Measurements from ENCODE around the gene DGKH. TPM values are rescaled to one million over a fixed set of nuclear protein-coding genes. Genes with fewer than 3 reads are reported as not detected.

Gene DGKH
- 11.9 and 12.8 TPM in 2 replicates for total RNA-seq

DNA sequence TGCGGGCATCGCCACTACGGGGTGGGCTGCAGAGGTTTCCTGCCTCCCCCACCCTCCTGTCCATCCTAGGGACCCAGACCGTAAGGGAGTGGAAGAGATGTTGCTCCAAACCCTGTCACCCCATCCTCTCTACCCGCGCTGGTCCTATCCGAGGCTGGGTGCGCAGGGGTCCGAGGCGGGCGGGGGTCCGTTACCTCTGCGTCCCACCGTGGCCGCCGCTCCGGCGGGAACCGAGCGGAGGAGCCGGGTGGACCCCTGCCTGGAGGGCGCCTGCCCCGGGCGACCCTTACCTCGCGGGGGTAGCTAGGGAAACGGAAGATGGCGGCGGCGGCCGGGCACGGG, at the start of gene DGKH:
Gene DGKH (plus strand): TSS at position 307 of the 342 bp plus-strand sequence. CDS start 126 bp downstream, outside the sequence.

DNA sequence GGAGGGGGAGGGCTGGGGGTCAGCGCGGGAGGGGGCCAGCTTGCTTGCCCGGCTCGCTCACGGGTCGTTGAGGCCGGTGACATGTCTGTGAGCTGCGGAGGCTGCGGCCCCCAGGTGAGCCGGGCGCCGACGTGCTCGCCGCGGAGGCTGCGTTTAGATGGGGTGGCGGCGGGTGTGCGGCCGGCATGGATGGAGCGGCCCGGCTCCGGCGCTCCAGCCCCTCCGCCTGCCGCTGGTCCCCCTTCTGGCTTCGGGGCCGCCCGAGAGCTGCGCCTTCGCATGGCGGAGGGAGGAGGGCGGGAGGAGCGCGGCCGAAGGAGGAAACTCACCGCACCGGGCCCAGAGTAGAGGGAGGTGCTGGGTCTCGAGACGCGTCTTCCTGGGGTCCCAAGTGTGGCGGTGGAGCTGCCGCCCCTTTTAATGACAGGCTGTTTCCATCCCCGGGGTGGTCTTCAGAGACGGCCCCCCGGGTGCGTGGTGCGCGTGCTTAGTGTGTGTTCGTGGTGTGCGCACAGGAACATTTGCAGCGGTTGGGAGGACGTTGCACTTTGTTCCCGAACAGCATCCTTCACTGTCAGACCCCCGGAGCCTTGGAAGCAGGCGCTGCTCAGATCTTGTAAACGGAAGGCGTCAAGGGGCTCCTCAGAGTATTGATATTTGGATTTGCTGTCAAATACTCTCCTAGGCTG, 223.8 kb downstream of the DGKH start, which contains the start of gene AKAP11:
Gene AKAP11 (plus strand): TSS at position 38 of the 689 bp plus-strand sequence. CDS start 14,197 bp downstream, outside the sequence.

Small RNA genes lying within 50 kb of the gene (small RNA-seq; reads per million reads assigned to genes)
- gene RPS28P8, result not detected

Other genes with a start within 250 kb of the DGKH start
- 23.2 and 25.1 TPM in 2 replicates for gene VWA8, start 87.5 kb upstream of the DGKH start, total RNA-seq
- 33.8 and 45.6 TPM in 2 replicates for gene AKAP11, start 223.5 kb downstream of the DGKH start, total RNA-seq